Measurements from ENCODE around the gene ZMIZ1. TPM values are rescaled to one million over a fixed set of nuclear protein-coding genes. Genes with fewer than 3 reads are reported as not detected.

The ZMIZ1 gene
- total and polyA plus RNA-seq, 12 donors, result 6.6 to 113 (median 55.1) TPM

GRCh38 chr10:79340646-79341244 is 272.0 kb downstream of the ZMIZ1 start:
- peaks cover 20 to 30% of the 10 kb centered on the region in 2 donors for H3K4me1 ChIP-seq (replicated peaks in 1 of 2)
- no peaks in the 10 kb centered on the region for H3K27me3 ChIP-seq
- no peaks in the 10 kb centered on the region for H3K9me3 ChIP-seq (replicated peaks in 1 of 3)
- H3K36me3 ChIP-seq (replicated peaks in 1 of 2), result no peaks in the 10 kb centered on the region
- TF ChIP-seq POLR2A (IDR thresholded peaks at IDR 0.05), result no peak
- peak overlapping the region in 3 of 5 donors; percentile 30 to 70 (median 40) for H3K27ac ChIP-seq
- intact Hi-C loops (cut with DNase I), result no loop called here
- DNase-seq, result peak in 5 of 7 donors; percentile 13 to 58 (median 33)
- H3K4me3 ChIP-seq, result no peak overlapping the region
- WGBS, 4 donors, result 85 to 93% (median 86%) methylated on average over 2 to 5 of the region's 5 CpGs

- H3K36me3 ChIP-seq (replicated peaks in 1 of 2), result no peaks in the 10 kb centered on the region
- peak in 4 of 7 donors; percentile 13 to 47 (median 16) for DNase-seq
- no peak overlapping the region for H3K4me3 ChIP-seq
- TF ChIP-seq, protein P1, sequence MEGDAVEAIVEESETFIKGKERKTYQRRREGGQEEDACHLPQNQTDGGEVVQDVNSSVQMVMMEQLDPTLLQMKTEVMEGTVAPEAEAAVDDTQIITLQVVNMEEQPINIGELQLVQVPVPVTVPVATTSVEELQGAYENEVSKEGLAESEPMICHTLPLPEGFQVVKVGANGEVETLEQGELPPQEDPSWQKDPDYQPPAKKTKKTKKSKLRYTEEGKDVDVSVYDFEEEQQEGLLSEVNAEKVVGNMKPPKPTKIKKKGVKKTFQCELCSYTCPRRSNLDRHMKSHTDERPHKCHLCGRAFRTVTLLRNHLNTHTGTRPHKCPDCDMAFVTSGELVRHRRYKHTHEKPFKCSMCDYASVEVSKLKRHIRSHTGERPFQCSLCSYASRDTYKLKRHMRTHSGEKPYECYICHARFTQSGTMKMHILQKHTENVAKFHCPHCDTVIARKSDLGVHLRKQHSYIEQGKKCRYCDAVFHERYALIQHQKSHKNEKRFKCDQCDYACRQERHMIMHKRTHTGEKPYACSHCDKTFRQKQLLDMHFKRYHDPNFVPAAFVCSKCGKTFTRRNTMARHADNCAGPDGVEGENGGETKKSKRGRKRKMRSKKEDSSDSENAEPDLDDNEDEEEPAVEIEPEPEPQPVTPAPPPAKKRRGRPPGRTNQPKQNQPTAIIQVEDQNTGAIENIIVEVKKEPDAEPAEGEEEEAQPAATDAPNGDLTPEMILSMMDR (IDR thresholded peaks at IDR 0.05), result no peak
- no peak for TF ChIP-seq POLR2A (IDR thresholded peaks at IDR 0.05)
- intact Hi-C loops (cut with DNase I), result no loop called here
- no peaks in the 10 kb centered on the region for H3K27me3 ChIP-seq
- peak overlapping the region in 2 of 5 donors; percentile 1 to 8 for H3K27ac ChIP-seq
- H3K4me1 ChIP-seq (replicated peaks in 1 of 2), result peaks cover 21 to 33% of the 10 kb centered on the region in 2 donors
- no peaks in the 10 kb centered on the region for H3K9me3 ChIP-seq (replicated peaks in 1 of 3)
- 81 to 89% (median 86%) methylated on average over 3 to 5 of the region's 5 CpGs for WGBS, 4 donors
Observed at GRCh38 chr10:79342295-79342761, 273.6 kb downstream of the ZMIZ1 start.

GRCh38 chr10:79342811-79343561 is 274.2 kb downstream of the ZMIZ1 start:
- Histone ChIP-seq H3K9me3 (replicated peaks in 1 of 3) (no peaks in the 10 kb centered on the region), H3K4me1 (replicated peaks in 1 of 2) (peaks cover 24 to 33% of the 10 kb centered on the region in 2 donors), H3K27me3 (no peaks in the 10 kb centered on the region), H3K36me3 (replicated peaks in 1 of 2) (no peaks in the 10 kb centered on the region), H3K27ac (peak overlapping the region in 2 of 5 donors; percentile 1 to 8), H3K4me3 (no peak overlapping the region)
- WGBS, 4 donors, result 77 to 90% (median 82%) methylated on average over 3 to 10 of the region's 10 CpGs
- TF ChIP-seq, protein P1 (IDR thresholded peaks at IDR 0.05), result no peak
- TF ChIP-seq POLR2A (IDR thresholded peaks at IDR 0.05), result no peak
- intact Hi-C loops (cut with DNase I), result no loop called here
- DNase-seq, result peak in 6 of 7 donors; percentile 13 to 56 (median 30)

GRCh38 chr10:79344502-79345195 is 275.9 kb downstream of the ZMIZ1 start:
- peak in 2 of 7 donors; percentile 11 to 47 for DNase-seq
- intact Hi-C loops (cut with DNase I), result no loop called here

More at GRCh38 chr10:79344502-79345195, 275.9 kb downstream of the ZMIZ1 start:
- TF ChIP-seq, protein P1 (IDR thresholded peaks at IDR 0.05), result no peak
- no peak for TF ChIP-seq POLR2A (IDR thresholded peaks at IDR 0.05)
- H3K4me3 ChIP-seq, result no peak overlapping the region
- peaks cover 41 to 50% of the 10 kb centered on the region in 2 donors for H3K4me1 ChIP-seq (replicated peaks in 1 of 2)
- 92 to 97% (median 93%) methylated on average over 2 to 3 of the region's 3 CpGs for WGBS, 4 donors
- no peak overlapping the region for H3K27ac ChIP-seq
- H3K36me3 ChIP-seq (replicated peaks in 1 of 2), result peaks cover 0 to 8% of the 10 kb centered on the region in 2 donors
- no peaks in the 10 kb centered on the region for H3K9me3 ChIP-seq (replicated peaks in 1 of 3)
- H3K27me3 ChIP-seq, result no peaks in the 10 kb centered on the region

Measured in adrenal gland (tissue), 12 donors.